Calu3 (cell line): ENCODE measurements around the gene SGCD. TPM values are rescaled to one million over a fixed set of nuclear protein-coding genes. Genes with fewer than 3 reads are reported as not detected.

Source experiments
- BruUV-seq: library from RNA; stranded (reverse); fragments of 400-500 nt; replicated peaks from 2 replicates; lab custom pipeline; 2021; lab: Mats Ljungman, UMichigan
- CTCF ChIA-PET: fragments of 300-600 bp; sonication (Branson Sonifier 250); formaldehyde crosslinking; loops from one replicate; lab custom pipeline; 2022; ENCODE audit warnings: antibody characterized with exemption; lab: Charles Lee
- DNase-seq: peaks from one replicate; pipeline ENCODE4 v3.0.0; 2022
- H3K27ac Mint-ChIP-seq: one replicate; pipeline ENCODE4 v1.8.0; 2022; ENCODE audit warnings: mixed read lengths; ENCODE audit not compliant: unreplicated experiment
- H3K27me3 Mint-ChIP-seq: one replicate; pipeline ENCODE4 v1.8.0; 2022; ENCODE audit warnings: mixed read lengths; ENCODE audit not compliant: unreplicated experiment
- H3K36me3 Mint-ChIP-seq: one replicate; pipeline ENCODE4 v1.8.0; 2022; ENCODE audit warnings: mild to moderate bottlenecking, moderate library complexity, mixed read lengths; ENCODE audit not compliant: insufficient read depth, unreplicated experiment
- H3K4me1 Mint-ChIP-seq: one replicate; pipeline ENCODE4 v1.8.0; 2022; ENCODE audit warnings: mild to moderate bottlenecking, low read depth, mixed read lengths; ENCODE audit not compliant: unreplicated experiment
- H3K4me3 Mint-ChIP-seq: one replicate; pipeline ENCODE4 v1.8.0; 2022; ENCODE audit warnings: mild to moderate bottlenecking, low read depth, moderate library complexity, mixed read lengths; ENCODE audit not compliant: unreplicated experiment
- H3K9me3 Mint-ChIP-seq: one replicate; pipeline ENCODE4 v1.8.0; 2022; ENCODE audit warnings: low read depth, mixed read lengths; ENCODE audit not compliant: unreplicated experiment
- intact Hi-C: fragments of 100-400 bp; cut with micrococcal nuclease; formaldehyde crosslinking; loops from one replicate; pipeline ENCODE4 v1.10.0; 2022; ENCODE audit not compliant: unreplicated experiment
- total RNA-seq: library from RNA; stranded (reverse); gene quantifications from 2 replicates; pipeline ENCODE4 v1.2.3, GENCODE V29; 2022
- TF ChIP-seq, protein P1 (sequence below): fragments of 200-600 bp; IDR thresholded peaks from one replicate; pipeline ENCODE4 v1.8.0; 2022; ENCODE audit warnings: antibody characterized with exemption; ENCODE audit not compliant: unreplicated experiment

The SGCD gene
- total RNA-seq, 1 experiment from 2014 or later = not detected

DNA sequence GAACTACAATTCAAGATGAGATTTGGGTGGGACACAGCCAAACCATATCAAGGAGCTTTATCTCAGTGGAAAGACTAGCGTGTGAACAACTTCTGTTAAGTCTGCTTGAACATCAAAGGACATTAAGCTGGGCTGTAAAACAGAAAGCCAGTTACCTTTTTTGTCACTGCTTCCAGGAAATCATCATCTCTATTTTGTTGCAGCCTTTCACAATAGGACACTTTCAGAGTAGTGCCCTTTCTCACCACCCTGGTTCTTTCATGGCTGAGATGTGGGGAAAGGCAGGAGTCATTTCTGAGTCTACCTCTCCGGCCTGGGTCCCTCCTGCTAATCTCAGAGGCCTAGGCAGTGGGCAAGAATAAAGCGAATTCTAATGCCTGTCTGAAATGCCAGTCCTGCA is 426.9 kb downstream of the SGCD start:
- DNase-seq = no peak
- Mint-ChIP-seq H3K4me3 (no peak overlapping the region), H3K4me1 (no peaks in the 10 kb centered on the region), H3K9me3 (no peaks in the 10 kb centered on the region), H3K36me3 (no peaks in the 10 kb centered on the region), H3K27me3 (no peaks in the 10 kb centered on the region), H3K27ac (no peak overlapping the region)
- CTCF ChIA-PET = no interaction called here
- intact Hi-C loops = no loop called here
- no TSS peak for BruUV-seq
- TF ChIP-seq, protein P1, sequence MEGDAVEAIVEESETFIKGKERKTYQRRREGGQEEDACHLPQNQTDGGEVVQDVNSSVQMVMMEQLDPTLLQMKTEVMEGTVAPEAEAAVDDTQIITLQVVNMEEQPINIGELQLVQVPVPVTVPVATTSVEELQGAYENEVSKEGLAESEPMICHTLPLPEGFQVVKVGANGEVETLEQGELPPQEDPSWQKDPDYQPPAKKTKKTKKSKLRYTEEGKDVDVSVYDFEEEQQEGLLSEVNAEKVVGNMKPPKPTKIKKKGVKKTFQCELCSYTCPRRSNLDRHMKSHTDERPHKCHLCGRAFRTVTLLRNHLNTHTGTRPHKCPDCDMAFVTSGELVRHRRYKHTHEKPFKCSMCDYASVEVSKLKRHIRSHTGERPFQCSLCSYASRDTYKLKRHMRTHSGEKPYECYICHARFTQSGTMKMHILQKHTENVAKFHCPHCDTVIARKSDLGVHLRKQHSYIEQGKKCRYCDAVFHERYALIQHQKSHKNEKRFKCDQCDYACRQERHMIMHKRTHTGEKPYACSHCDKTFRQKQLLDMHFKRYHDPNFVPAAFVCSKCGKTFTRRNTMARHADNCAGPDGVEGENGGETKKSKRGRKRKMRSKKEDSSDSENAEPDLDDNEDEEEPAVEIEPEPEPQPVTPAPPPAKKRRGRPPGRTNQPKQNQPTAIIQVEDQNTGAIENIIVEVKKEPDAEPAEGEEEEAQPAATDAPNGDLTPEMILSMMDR = no peak

DNA sequence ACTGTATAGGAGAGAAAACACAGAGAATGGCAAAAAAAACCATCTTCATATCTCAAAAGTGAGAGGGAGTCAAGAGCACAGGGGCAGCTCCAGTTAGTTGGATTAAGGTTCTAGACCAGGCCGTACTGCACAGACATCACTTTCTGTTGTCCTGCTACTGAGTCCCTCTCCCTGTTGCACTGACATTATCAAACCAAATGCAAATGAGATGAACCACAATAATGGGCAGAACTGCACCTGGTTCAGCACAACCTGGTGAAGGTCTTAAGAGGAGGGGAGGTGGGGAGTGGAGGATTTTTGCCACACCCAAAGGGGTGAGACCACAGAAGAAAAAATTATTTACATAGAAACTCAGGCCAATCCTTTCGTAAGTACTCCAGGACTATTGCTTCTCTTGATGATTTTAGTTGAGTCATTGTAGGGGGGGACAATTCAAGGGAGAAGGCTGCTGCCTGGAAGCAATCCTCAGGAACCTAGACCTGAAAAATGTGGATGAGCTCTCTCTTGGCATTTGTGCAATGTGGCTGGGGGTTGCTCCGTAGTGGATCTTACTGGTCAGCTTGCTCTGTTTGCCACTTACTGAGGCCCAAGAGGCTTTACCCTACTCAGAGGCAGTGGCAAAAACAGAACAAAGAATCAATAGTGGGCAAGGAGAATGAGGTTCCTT is 428.6 kb downstream of the SGCD start:
- Mint-ChIP-seq H3K36me3 (no peaks in the 10 kb centered on the region), H3K9me3 (no peaks in the 10 kb centered on the region), H3K27me3 (no peaks in the 10 kb centered on the region), H3K4me1 (no peaks in the 10 kb centered on the region), H3K27ac (no peak overlapping the region), H3K4me3 (no peak overlapping the region)
- intact Hi-C loops = no loop called here
- no TSS peak for BruUV-seq
- CTCF ChIA-PET = interaction anchor here (0.7 kb wide), 1 partner anchor 15 kb away, joined by 3 read pairs; no protein-coding TSS in a partner anchor
- no peak for DNase-seq
- TF ChIP-seq, protein P1 = no peak

DNA sequence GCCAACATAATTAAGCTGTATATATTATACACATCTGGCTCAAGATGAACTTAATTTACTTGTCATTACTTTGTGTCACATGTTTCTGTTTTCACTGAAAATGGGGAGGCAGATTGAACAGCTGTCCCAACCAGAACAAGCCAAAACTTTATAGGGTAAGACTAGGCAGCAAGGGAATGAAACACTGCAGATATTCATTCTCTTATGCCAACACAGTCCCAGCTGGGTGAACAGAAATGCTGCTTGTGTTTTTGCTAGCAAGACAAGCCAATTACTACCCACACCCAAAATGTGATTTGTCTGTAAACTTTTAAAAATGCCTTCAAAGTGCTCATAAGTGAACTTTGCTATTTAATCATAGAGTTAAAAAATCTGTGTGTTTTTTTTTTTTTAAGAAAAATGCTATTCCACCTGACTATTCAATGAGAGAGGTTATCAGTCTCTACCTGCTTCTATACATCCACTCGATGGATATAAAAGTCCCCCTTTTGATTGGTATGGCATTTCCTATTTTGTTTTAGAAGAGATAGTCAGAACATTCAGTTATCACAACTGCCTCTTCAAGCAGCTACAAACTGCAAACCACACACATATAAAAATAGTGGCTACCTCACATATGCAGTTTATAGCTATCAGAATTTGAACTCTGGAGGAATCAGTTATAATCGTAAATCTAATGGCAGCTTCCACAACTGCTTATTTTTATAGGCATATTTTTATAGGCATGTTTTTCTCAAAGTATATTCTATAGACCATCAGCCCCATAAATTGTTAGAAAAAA is 431.2 kb downstream of the SGCD start:
- no TSS peak for BruUV-seq
- CTCF ChIA-PET = interaction anchor here (0.6 kb wide), 1 partner anchor 265 kb away, joined by 3 read pairs; no protein-coding TSS in a partner anchor
- Mint-ChIP-seq H3K36me3 (no peaks in the 10 kb centered on the region), H3K27ac (no peak overlapping the region), H3K9me3 (no peaks in the 10 kb centered on the region), H3K4me1 (no peaks in the 10 kb centered on the region), H3K27me3 (no peaks in the 10 kb centered on the region), H3K4me3 (no peak overlapping the region)
- intact Hi-C loops = no loop called here
- no peak for DNase-seq
- TF ChIP-seq, protein P1 = no peak

DNA sequence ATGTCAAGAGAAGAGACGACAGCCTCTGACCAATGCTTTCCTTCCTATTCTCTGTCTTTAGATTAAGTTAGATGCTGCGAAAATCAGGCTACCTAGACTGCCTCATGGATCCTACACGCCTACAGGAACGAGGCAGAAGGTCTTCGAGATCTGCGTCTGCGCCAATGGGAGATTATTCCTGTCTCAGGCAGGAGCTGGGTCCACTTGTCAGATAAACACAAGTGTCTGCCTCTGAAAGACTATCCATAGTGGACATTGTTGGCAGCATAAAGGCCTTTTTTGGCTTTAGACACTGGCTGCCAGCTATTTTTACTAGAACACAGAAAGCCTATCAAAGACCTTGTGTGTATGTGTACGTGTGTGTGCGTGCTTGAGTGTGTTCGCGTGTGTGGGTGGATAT is 432.2 kb downstream of the SGCD start:
- H3K4me3 Mint-ChIP-seq = no peak overlapping the region
- TF ChIP-seq, protein P1 = no peak

More for the DNA sequence above, 432.2 kb downstream of the SGCD start:
- H3K27me3 Mint-ChIP-seq = no peaks in the 10 kb centered on the region
- H3K4me1 Mint-ChIP-seq = no peaks in the 10 kb centered on the region
- no peak overlapping the region for H3K27ac Mint-ChIP-seq
- H3K36me3 Mint-ChIP-seq = no peaks in the 10 kb centered on the region
- intact Hi-C loops = no loop called here
- H3K9me3 Mint-ChIP-seq = no peaks in the 10 kb centered on the region
- no TSS peak for BruUV-seq
- CTCF ChIA-PET = no interaction called here
- DNase-seq = no peak
